ENCODE results near the gene TNRC18.
"Not testable (repeated sequence)": the region's sequence is repeated elsewhere in the genome, so short reads cannot be mapped to it uniquely, and the experiment has no call there.

DNA sequence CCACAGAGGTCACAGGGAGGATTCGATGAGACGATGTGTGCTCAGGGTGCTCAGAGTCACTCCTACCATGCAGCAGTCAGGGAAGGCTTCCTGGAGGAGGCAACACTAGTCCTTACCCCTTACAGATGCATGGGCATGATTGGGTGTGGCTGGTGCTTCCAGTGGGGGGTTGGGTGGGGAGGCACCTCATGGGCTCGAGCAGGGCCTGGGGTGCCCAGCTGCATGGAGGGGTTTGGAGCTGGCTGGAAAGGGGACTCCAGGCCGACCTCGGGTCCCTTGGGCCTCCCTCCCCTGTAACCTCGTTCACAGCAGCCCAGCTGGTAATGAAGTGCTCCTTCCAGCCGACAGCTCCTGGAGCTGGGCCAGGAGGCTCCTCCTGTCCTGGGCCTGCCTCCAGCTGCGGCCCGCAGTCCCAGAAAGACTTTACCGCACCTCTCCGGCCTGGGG lies 148.6 kb downstream of the TNRC18 start:
- TF ChIP-seq, protein P1, sequence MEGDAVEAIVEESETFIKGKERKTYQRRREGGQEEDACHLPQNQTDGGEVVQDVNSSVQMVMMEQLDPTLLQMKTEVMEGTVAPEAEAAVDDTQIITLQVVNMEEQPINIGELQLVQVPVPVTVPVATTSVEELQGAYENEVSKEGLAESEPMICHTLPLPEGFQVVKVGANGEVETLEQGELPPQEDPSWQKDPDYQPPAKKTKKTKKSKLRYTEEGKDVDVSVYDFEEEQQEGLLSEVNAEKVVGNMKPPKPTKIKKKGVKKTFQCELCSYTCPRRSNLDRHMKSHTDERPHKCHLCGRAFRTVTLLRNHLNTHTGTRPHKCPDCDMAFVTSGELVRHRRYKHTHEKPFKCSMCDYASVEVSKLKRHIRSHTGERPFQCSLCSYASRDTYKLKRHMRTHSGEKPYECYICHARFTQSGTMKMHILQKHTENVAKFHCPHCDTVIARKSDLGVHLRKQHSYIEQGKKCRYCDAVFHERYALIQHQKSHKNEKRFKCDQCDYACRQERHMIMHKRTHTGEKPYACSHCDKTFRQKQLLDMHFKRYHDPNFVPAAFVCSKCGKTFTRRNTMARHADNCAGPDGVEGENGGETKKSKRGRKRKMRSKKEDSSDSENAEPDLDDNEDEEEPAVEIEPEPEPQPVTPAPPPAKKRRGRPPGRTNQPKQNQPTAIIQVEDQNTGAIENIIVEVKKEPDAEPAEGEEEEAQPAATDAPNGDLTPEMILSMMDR (conservative IDR thresholded peaks at IDR 0.05; ENCODE audit: low read length), result not testable (repeated sequence)
- TF ChIP-seq EZH2phosphoT487 (IDR thresholded peaks at IDR 0.05; ENCODE audit: borderline replicate concordance, low read depth, low read length), result not testable (repeated sequence)
